H1 (cell line): ENCODE data around the gene TNS1. TPM values are rescaled to one million over a fixed set of nuclear protein-coding genes. Genes with fewer than 3 reads are reported as not detected.

Experiments
- CBX5 ChIP-seq: fragments of 300-800, 300-1000 bp; sonication (generic); IDR thresholded peaks from 2 replicates; pipeline ENCODE4 v1.7.1; 2016; ENCODE audit warnings: antibody characterized with exemption, low read length, low read depth
- CHD7 ChIP-seq: fragments of 300-600 bp; sonication (generic); IDR thresholded peaks from 2 replicates; pipeline ENCODE4 v1.7.1; 2012; ENCODE audit warnings: low read length, moderate library complexity, mild to moderate bottlenecking, inconsistent platforms; ENCODE audit not compliant: insufficient replicate concordance
- E2F6 ChIP-seq: IDR thresholded peaks from 2 replicates; pipeline ENCODE4 v1.6.1; 2012; ENCODE audit warnings: inconsistent platforms
- EZH2 ChIP-seq: fragments of 200-600 bp; sonication (generic); IDR thresholded peaks from 2 replicates; pipeline ENCODE4 v1.7.1; 2012; ENCODE audit warnings: low read depth, mild to moderate bottlenecking, moderate library complexity, low read length, inconsistent platforms; ENCODE audit not compliant: severe bottlenecking
- GABPA ChIP-seq: IDR thresholded peaks from 2 replicates; pipeline ENCODE4 v1.6.1; 2011; ENCODE audit warnings: mild to moderate bottlenecking, low read length, moderate library complexity, borderline replicate concordance; ENCODE audit not compliant: insufficient read depth
- NANOG ChIP-seq: IDR thresholded peaks from 2 replicates; pipeline ENCODE4 v1.6.1; 2011; ENCODE audit warnings: low read length, low read depth, mild to moderate bottlenecking, inconsistent platforms; ENCODE audit not compliant: insufficient read depth, poor library complexity, severe bottlenecking
- NRF1 ChIP-seq: IDR thresholded peaks from 2 replicates; pipeline ENCODE4 v1.6.1; 2011; ENCODE audit warnings: mild to moderate bottlenecking, low read depth, low read length, improper control_type of control experiment
- SUZ12 ChIP-seq: fragments of 200-600 bp; sonication (generic); IDR thresholded peaks from 2 replicates; pipeline ENCODE4 v1.6.1; 2012; ENCODE audit warnings: mild to moderate bottlenecking, inconsistent platforms, low read length, moderate library complexity, mixed read lengths
- TBP ChIP-seq: IDR thresholded peaks from 2 replicates; pipeline ENCODE4 v1.6.1; 2011; ENCODE audit warnings: low read depth, low read length, improper control_type of control experiment
- polyA plus RNA-seq, 7 experiments: library from polyadenylated mRNA; depleted of rRNA in 3 of 7; stranded (reverse) in 5 of 7; unstranded in 2 of 7; fragments of >200 nt in 5 of 7; fragments of 200-250 nt in 2 of 7; gene quantifications; 1 replicate in 5 of 7; 2 replicates in 1 of 7; 4 replicates in 1 of 7; pipeline versions ENCODE4 v1.2.1 to v1.2.3, GENCODE V29; 2011 to 2013; ENCODE audit warnings: missing spikeins in 2 of 7, mixed read lengths in 2 of 7
- total RNA-seq: library from RNA; stranded (reverse); fragmentation: NEBNext Ultra II Directional; extraction: Animal tissue kit (Norgen Biotek cat#: 25700); gene quantifications from 2 replicates; pipeline ENCODE4 v1.2.1, GENCODE V29; 2021

The TNS1 gene
- total and polyA plus RNA-seq, 2 of the 8 experiments (the other 6 are each of a cell fraction or from before 2014, with no cell fraction given): 1.5 to 5.1 TPM

GRCh38 chr2:217958206-217958883, 44.5 kb downstream of the TNS1 start (continued):
- TF ChIP-seq CHD7: no peak
- no peak for TF ChIP-seq E2F6
- TF ChIP-seq EZH2: no peak
- TF ChIP-seq NRF1: no peak
- no peak for TF ChIP-seq CBX5
- TF ChIP-seq GABPA: no peak
- TF ChIP-seq NANOG: no peak
- TF ChIP-seq TBP: no peak
- no peak for TF ChIP-seq SUZ12
